ENCODE results near the gene ZNF560. TPM values are rescaled to one million over a fixed set of nuclear protein-coding genes. Genes with fewer than 3 reads are reported as not detected.

Gene ZNF560
- total and polyA plus RNA-seq, 4 donors, result 0.05 to 0.24 TPM; not detected in 2

DNA sequence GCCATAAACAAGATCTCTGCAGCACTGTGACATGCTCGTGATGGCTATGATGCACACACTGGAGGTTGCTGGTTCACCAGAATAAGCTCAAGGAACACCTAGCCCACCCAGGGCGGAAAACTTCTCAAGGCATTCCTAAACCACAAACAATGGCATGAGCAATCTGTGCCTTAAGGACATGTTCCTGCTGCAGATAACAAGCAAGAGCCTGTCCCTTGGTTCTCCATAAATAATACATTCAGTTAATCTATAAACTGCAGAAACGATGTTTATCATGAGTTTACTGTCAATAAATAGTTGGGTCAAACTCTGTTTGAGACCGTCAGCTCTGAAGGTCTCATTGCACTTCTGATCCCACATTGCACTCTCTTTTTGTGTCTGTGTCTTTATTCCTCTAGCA is 44.5 kb downstream of the ZNF560 start:
- peaks cover 1 to 54% (median 16%) of the 10 kb centered on the region in 4 donors for H3K9me3 ChIP-seq (ENCODE audit: control insufficient read depth in 4 of 4, insufficient read depth in 3 of 4, low read length in 3 of 4)
- 91 to 94% methylated on average over 4 of the region's 4 CpGs for WGBS, 2 donors
- ATAC-seq (ENCODE audit: insufficient read depth, low FRiP score), result no peak

DNA sequence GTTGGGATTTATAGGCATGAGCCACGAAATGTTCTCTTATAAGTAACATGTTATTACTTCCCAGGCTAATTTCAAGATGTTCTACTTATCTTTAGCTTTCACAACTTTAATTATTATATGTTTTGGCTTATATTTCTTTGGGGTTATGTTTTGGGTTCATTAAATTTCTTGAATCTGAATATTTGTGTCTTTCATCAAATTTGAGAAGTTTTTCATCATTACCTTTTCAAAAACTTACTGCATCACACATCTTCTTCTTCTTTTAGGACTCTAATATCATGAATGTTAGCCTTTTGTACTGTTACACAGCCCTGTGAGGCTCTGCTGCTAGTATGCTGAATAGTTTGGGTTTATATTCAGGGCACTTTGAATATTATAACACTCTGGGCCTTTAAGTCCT is 53.4 kb downstream of the ZNF560 start:
- 92 to 93% methylated on average over 1 of the region's 1 CpG for WGBS, 2 donors
- Histone ChIP-seq H3K4me3 (no peak overlapping the region), H3K27me3 (ENCODE audit: control insufficient read depth in 3 of 3, insufficient read depth in 3 of 3, low read length in 2 of 3) (no peaks in the 10 kb centered on the region), H3K9me3 (ENCODE audit: control insufficient read depth in 4 of 4, insufficient read depth in 3 of 4, low read length in 3 of 4) (peaks cover 4 to 41% (median 15%) of the 10 kb centered on the region in 4 donors), H3K4me1 (ENCODE audit: control insufficient read depth in 5 of 5, insufficient read depth in 5 of 5, low read length in 5 of 5) (no peaks in the 10 kb centered on the region), H3K36me3 (ENCODE audit: control insufficient read depth in 4 of 4, insufficient read depth in 4 of 4, low read length in 4 of 4) (no peaks in the 10 kb centered on the region), H3K9ac (ENCODE audit: insufficient read depth in 1 of 2, low read length in 2 of 2) (no peak overlapping the region), H3K27ac (ENCODE audit: low read depth in 1 of 2, low read length in 1 of 2) (no peak overlapping the region)
- ATAC-seq (ENCODE audit: insufficient read depth, low FRiP score) (no peak), DNase-seq (no peak)
- TF ChIP-seq, protein P1, sequence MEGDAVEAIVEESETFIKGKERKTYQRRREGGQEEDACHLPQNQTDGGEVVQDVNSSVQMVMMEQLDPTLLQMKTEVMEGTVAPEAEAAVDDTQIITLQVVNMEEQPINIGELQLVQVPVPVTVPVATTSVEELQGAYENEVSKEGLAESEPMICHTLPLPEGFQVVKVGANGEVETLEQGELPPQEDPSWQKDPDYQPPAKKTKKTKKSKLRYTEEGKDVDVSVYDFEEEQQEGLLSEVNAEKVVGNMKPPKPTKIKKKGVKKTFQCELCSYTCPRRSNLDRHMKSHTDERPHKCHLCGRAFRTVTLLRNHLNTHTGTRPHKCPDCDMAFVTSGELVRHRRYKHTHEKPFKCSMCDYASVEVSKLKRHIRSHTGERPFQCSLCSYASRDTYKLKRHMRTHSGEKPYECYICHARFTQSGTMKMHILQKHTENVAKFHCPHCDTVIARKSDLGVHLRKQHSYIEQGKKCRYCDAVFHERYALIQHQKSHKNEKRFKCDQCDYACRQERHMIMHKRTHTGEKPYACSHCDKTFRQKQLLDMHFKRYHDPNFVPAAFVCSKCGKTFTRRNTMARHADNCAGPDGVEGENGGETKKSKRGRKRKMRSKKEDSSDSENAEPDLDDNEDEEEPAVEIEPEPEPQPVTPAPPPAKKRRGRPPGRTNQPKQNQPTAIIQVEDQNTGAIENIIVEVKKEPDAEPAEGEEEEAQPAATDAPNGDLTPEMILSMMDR (IDR thresholded peaks at IDR 0.05; ENCODE audit: control extremely low read depth, extremely low read depth), result no peak

More for the DNA sequence above, 44.5 kb downstream of the ZNF560 start:
- no peak for DNase-seq
- H3K4me1 ChIP-seq (ENCODE audit: control insufficient read depth in 5 of 5, insufficient read depth in 5 of 5, low read length in 5 of 5), result no peaks in the 10 kb centered on the region
- H3K36me3 ChIP-seq (ENCODE audit: control insufficient read depth in 4 of 4, insufficient read depth in 4 of 4, low read length in 4 of 4), result no peaks in the 10 kb centered on the region
- TF ChIP-seq, protein P1 (IDR thresholded peaks at IDR 0.05; ENCODE audit: control extremely low read depth, extremely low read depth), result no peak
- no peak overlapping the region for H3K4me3 ChIP-seq
- no peak overlapping the region for H3K9ac ChIP-seq (ENCODE audit: insufficient read depth in 1 of 2, low read length in 2 of 2)
- no peaks in the 10 kb centered on the region for H3K27me3 ChIP-seq (ENCODE audit: control insufficient read depth in 3 of 3, insufficient read depth in 3 of 3, low read length in 2 of 3)
- no peak overlapping the region for H3K27ac ChIP-seq (ENCODE audit: low read depth in 1 of 2, low read length in 1 of 2)

DNA sequence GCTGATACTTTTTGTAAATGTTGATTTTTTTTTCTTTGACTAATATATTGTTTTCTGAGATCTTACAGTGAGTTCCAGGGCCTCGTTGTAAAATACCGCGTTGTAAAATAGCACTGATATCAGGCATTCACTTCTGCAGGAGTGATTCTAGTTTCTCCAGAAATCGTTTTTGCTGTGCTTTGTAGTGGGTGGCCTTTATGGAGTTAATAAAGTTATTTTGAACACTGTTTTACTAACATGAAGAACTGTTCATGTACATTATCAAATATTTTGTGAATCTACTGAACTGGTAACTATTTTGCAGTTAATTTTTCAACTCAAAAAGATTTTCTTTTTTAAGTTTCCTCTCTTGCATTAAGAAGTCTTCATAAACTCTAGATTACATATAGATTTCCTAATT is 62.1 kb downstream of the ZNF560 start:
- TF ChIP-seq, protein P1 (IDR thresholded peaks at IDR 0.05; ENCODE audit: control extremely low read depth, extremely low read depth), result no peak
- 80 to 89% methylated on average over 4 of the region's 4 CpGs for WGBS, 2 donors
- DNase-seq, result no peak
- peaks cover 3 to 18% (median 5%) of the 10 kb centered on the region in 5 donors for H3K4me1 ChIP-seq (ENCODE audit: control insufficient read depth in 5 of 5, insufficient read depth in 5 of 5, low read length in 5 of 5)
- peak overlapping the region in 1 of 2 donors; percentile 91 for H3K27ac ChIP-seq (ENCODE audit: low read depth in 1 of 2, low read length in 1 of 2)
- H3K9me3 ChIP-seq (ENCODE audit: control insufficient read depth in 4 of 4, insufficient read depth in 3 of 4, low read length in 3 of 4), result peaks cover 0 to 5% (median 2%) of the 10 kb centered on the region in 4 donors
- H3K9ac ChIP-seq (ENCODE audit: insufficient read depth in 1 of 2, low read length in 2 of 2), result no peak overlapping the region
- H3K27me3 ChIP-seq (ENCODE audit: control insufficient read depth in 3 of 3, insufficient read depth in 3 of 3, low read length in 2 of 3), result no peaks in the 10 kb centered on the region
- peaks cover 0 to 17% (median 5%) of the 10 kb centered on the region in 4 donors for H3K36me3 ChIP-seq (ENCODE audit: control insufficient read depth in 4 of 4, insufficient read depth in 4 of 4, low read length in 4 of 4)
- no peak overlapping the region for H3K4me3 ChIP-seq
- ATAC-seq (ENCODE audit: insufficient read depth, low FRiP score), result no peak
